WTC11 (cell line): ENCODE measurements around the gene CEP57L1. TPM values are rescaled to one million over a fixed set of nuclear protein-coding genes. Genes with fewer than 3 reads are reported as not detected.

Experiments used
- ATAC-seq: fragments of 200-7000 bp; cut with Tn5 transposase; 2 replicates; pipeline ENCODE4 v1.10.0; 2021; ENCODE audit warnings: mild to moderate bottlenecking, moderate library complexity
- CTCF ChIA-PET: fragments of 300-600 bp; sonication (Branson Sonifier 250); formaldehyde crosslinking; loops from one replicate; lab custom pipeline; 2021; ENCODE audit warnings: antibody characterized with exemption; lab: Charles Lee
- POLR2A ChIA-PET: fragments of 350-600 bp; sonication (Branson Sonifier 250); formaldehyde crosslinking; loops from one replicate; lab custom pipeline; 2021; ENCODE audit warnings: antibody characterized with exemption; lab: Charles Lee
- DNase-seq: peaks from one replicate; pipeline ENCODE4 v3.0.0; 2021; ENCODE audit warnings: low spot score
- H3K27ac Mint-ChIP-seq: 2 replicates; pipeline ENCODE4 v1.8.0; 2021; ENCODE audit warnings: mixed read lengths
- H3K27me3 Mint-ChIP-seq: 2 replicates; pipeline ENCODE4 v1.8.0; 2021; ENCODE audit warnings: low read depth, mild to moderate bottlenecking, moderate library complexity, mixed read lengths
- H3K36me3 Mint-ChIP-seq: 2 replicates; pipeline ENCODE4 v1.8.0; 2021; ENCODE audit warnings: mixed read lengths
- H3K4me1 Mint-ChIP-seq: 2 replicates; pipeline ENCODE4 v1.8.0; 2022; ENCODE audit warnings: mixed read lengths
- H3K4me3 Mint-ChIP-seq: 2 replicates; pipeline ENCODE4 v1.8.0; 2021; ENCODE audit warnings: mild to moderate bottlenecking, moderate library complexity, mixed read lengths
- H3K9me3 Mint-ChIP-seq: 2 replicates; pipeline ENCODE4 v1.8.0; 2021; ENCODE audit warnings: mixed read lengths
- E2F1 ChIP-seq: sonication (generic); formaldehyde crosslinking; IDR thresholded peaks from 2 replicates; pipeline ENCODE4 v1.8.0; 2022; ENCODE audit warnings: mild to moderate bottlenecking, missing genetic modification reagents
- E2F5 ChIP-seq: sonication (generic); formaldehyde crosslinking; IDR thresholded peaks from 2 replicates; pipeline ENCODE4 v1.8.1; 2022; ENCODE audit warnings: mild to moderate bottlenecking, moderate library complexity, missing genetic modification reagents
- ELF4 ChIP-seq: sonication (generic); formaldehyde crosslinking; IDR thresholded peaks from 2 replicates; pipeline ENCODE4 v1.8.1; 2022; ENCODE audit warnings: low read depth, mild to moderate bottlenecking, moderate library complexity, missing genetic modification reagents
- FOXP4 ChIP-seq: sonication (generic); formaldehyde crosslinking; IDR thresholded peaks from 2 replicates; pipeline ENCODE4 v1.8.0; 2022; ENCODE audit warnings: mild to moderate bottlenecking, missing genetic modification reagents
- GABPB1 ChIP-seq: sonication (generic); formaldehyde crosslinking; IDR thresholded peaks from 2 replicates; pipeline ENCODE4 v1.8.1; 2023; ENCODE audit warnings: mild to moderate bottlenecking, missing genetic modification reagents
- IRF1 ChIP-seq: sonication (generic); formaldehyde crosslinking; IDR thresholded peaks from 2 replicates; pipeline ENCODE4 v1.8.0; 2023; ENCODE audit warnings: missing genetic modification reagents
- MAX ChIP-seq: sonication (generic); formaldehyde crosslinking; IDR thresholded peaks from 2 replicates; pipeline ENCODE4 v1.8.0; 2022; ENCODE audit warnings: mild to moderate bottlenecking, missing genetic modification reagents
- MXD4 ChIP-seq: fragments of 250-450 bp; sonication (Bioruptor Pico); IDR thresholded peaks from 2 replicates; pipeline ENCODE4 v1.8.0; 2021; ENCODE audit warnings: mild to moderate bottlenecking, moderate library complexity, borderline replicate concordance
- MYBL2 ChIP-seq: sonication (generic); formaldehyde crosslinking; IDR thresholded peaks from 2 replicates; pipeline ENCODE4 v1.8.1; 2023; ENCODE audit warnings: mild to moderate bottlenecking, moderate library complexity, missing genetic modification reagents
- NFE2L1 ChIP-seq: sonication (generic); formaldehyde crosslinking; IDR thresholded peaks from 2 replicates; pipeline ENCODE4 v1.8.1; 2023; ENCODE audit warnings: missing genetic modification reagents
- PRDM15 ChIP-seq: sonication (generic); formaldehyde crosslinking; IDR thresholded peaks from 2 replicates; pipeline ENCODE4 v1.8.0; 2022; ENCODE audit warnings: missing genetic modification reagents
- RELA ChIP-seq: sonication (generic); formaldehyde crosslinking; IDR thresholded peaks from 2 replicates; pipeline ENCODE4 v1.8.1; 2022; ENCODE audit warnings: missing genetic modification reagents, mild to moderate bottlenecking, borderline replicate concordance
- SMAD4 ChIP-seq: sonication (generic); formaldehyde crosslinking; IDR thresholded peaks from 2 replicates; pipeline ENCODE4 v1.8.0; 2022; ENCODE audit warnings: mild to moderate bottlenecking, missing genetic modification reagents
- SP1 ChIP-seq: sonication (generic); formaldehyde crosslinking; conservative IDR thresholded peaks from 2 replicates; pipeline ENCODE4 v1.8.1; 2022; ENCODE audit warnings: missing genetic modification reagents
- STAT6 ChIP-seq: sonication (generic); formaldehyde crosslinking; conservative IDR thresholded peaks from 2 replicates; pipeline ENCODE4 v1.8.1; 2023; ENCODE audit warnings: mild to moderate bottlenecking, low read depth, missing genetic modification reagents, moderate library complexity
- TP53 ChIP-seq: sonication (generic); formaldehyde crosslinking; IDR thresholded peaks from 2 replicates; pipeline ENCODE4 v1.8.1; 2023; ENCODE audit warnings: mild to moderate bottlenecking, missing genetic modification reagents
- ZBTB21 ChIP-seq: sonication (generic); formaldehyde crosslinking; IDR thresholded peaks from 2 replicates; pipeline ENCODE4 v1.8.1; 2023; ENCODE audit warnings: mild to moderate bottlenecking, missing genetic modification reagents, borderline replicate concordance
- ZNF317 ChIP-seq: sonication (generic); formaldehyde crosslinking; IDR thresholded peaks from 2 replicates; pipeline ENCODE4 v1.8.1; 2023; ENCODE audit warnings: low read depth, mild to moderate bottlenecking, moderate library complexity, missing genetic modification reagents, borderline replicate concordance
- total RNA-seq: library from RNA; stranded (reverse); gene quantifications from 3 replicates; pipeline ENCODE4 v1.2.3, GENCODE V29; 2021

The CEP57L1 gene
- total RNA-seq, 1 experiment from 2014 or later, result 13.1 TPM

GRCh38 chr6:109153752-109154151 is 58.4 kb downstream of the CEP57L1 start (continued):
- TF ChIP-seq STAT6 (CRISPR knock-in tag), result no peak
- no peak for TF ChIP-seq MXD4 (CRISPR knock-in tag)
- TF ChIP-seq GABPB1 (CRISPR knock-in tag), result no peak
- no peak for TF ChIP-seq ZBTB21 (CRISPR knock-in tag)
- no peak for TF ChIP-seq MAX (CRISPR knock-in tag)
- no peak for TF ChIP-seq E2F1 (CRISPR knock-in tag)
- no peak for TF ChIP-seq NFE2L1 (CRISPR knock-in tag)
- TF ChIP-seq IRF1 (CRISPR knock-in tag), result no peak
- no peak for TF ChIP-seq FOXP4 (CRISPR knock-in tag)
- no peak for TF ChIP-seq TP53 (CRISPR knock-in tag)
- TF ChIP-seq ELF4 (CRISPR knock-in tag), result no peak
- no peak for TF ChIP-seq MYBL2
- TF ChIP-seq SP1 (CRISPR knock-in tag), result no peak
- no peak for TF ChIP-seq SMAD4 (CRISPR knock-in tag)
- no peak for TF ChIP-seq RELA (CRISPR knock-in tag)
- no peak for TF ChIP-seq E2F5

- Mint-ChIP-seq H3K36me3 (no peaks in the 10 kb centered on the region), H3K4me1 (no peaks in the 10 kb centered on the region), H3K9me3 (no peaks in the 10 kb centered on the region), H3K27me3 (no peaks in the 10 kb centered on the region), H3K27ac (no peak overlapping the region), H3K4me3 (no peak overlapping the region)
- ChIA-PET CTCF (interaction anchor here (1.0 kb wide), 1 partner anchor 276 kb away, joined by 3 read pairs; the partner anchor contains the start of genes PPIL6 and SMPD2), POLR2A (no interaction called here)
- TF ChIP-seq ZNF317 (CRISPR knock-in tag) (no peak), IRF1 (CRISPR knock-in tag) (no peak), NFE2L1 (CRISPR knock-in tag) (no peak), PRDM15 (CRISPR knock-in tag) (no peak)
- ATAC-seq (no peak), DNase-seq (no peak)
Measured at GRCh38 chr6:109164331-109164730, 69.0 kb downstream of the CEP57L1 start.
